GM19035 (cell line): ENCODE results near the gene HNRNPA1L2.
"Not testable (repeated sequence)": the region's sequence is repeated elsewhere in the genome, so short reads cannot be mapped to it uniquely, and the experiment has no call there.

Experiments used
- ATAC-seq: cut with Tn5 transposase; IDR thresholded peaks from one replicate; pipeline ENCODE4 v1.9.1; 2021; ENCODE audit not compliant: unreplicated experiment

HNRNPA1L2 gene

GRCh38 chr13:52644108-52644507 is 1.9 kb downstream of the HNRNPA1L2 start:
- ATAC-seq: no peak

- ATAC-seq: no peak
These were observed 4.7 kb downstream of the HNRNPA1L2 start for GRCh38 chr13:52646967-52647366.

- no peak for ATAC-seq
These were observed 8.5 kb downstream of the HNRNPA1L2 start for GRCh38 chr13:52650731-52651130.

GRCh38 chr13:52651897-52652195 is 9.6 kb downstream of the HNRNPA1L2 start:
- no peak for ATAC-seq

GRCh38 chr13:52652196-52652979 is 10.2 kb downstream of the HNRNPA1L2 start, which contains the start of gene SUGT1:
TSS of gene SUGT1 (plus strand) at chr13:52652836. CDS start at chr13:52652921, 85 bp downstream.
- peak; percentile 94 for ATAC-seq

GRCh38 chr13:52652980-52653303 is 10.7 kb downstream of the HNRNPA1L2 start:
- peak; percentile 42 for ATAC-seq

- ATAC-seq: no peak
These were observed 17.1 kb downstream of the HNRNPA1L2 start for GRCh38 chr13:52659340-52659739.

- ATAC-seq: no peak
These were observed 22.0 kb downstream of the HNRNPA1L2 start for GRCh38 chr13:52664272-52664671.

- ATAC-seq: no peak
These were observed 23.1 kb downstream of the HNRNPA1L2 start for GRCh38 chr13:52665325-52665724.

- ATAC-seq: no peak
These were observed 27.4 kb downstream of the HNRNPA1L2 start for GRCh38 chr13:52669677-52670076.

GRCh38 chr13:52670726-52671125 is 28.5 kb downstream of the HNRNPA1L2 start:
- ATAC-seq: no peak

- ATAC-seq: no peak
These were observed 31.2 kb downstream of the HNRNPA1L2 start for GRCh38 chr13:52673465-52673864.

- ATAC-seq: no peak
These were observed 35.6 kb downstream of the HNRNPA1L2 start for GRCh38 chr13:52677823-52678222.

- ATAC-seq: not testable (repeated sequence)
These were observed 43.6 kb downstream of the HNRNPA1L2 start for GRCh38 chr13:52685806-52686205.

- ATAC-seq: no peak
These were observed 44.1 kb downstream of the HNRNPA1L2 start for GRCh38 chr13:52686376-52686775.
